Measurements from ENCODE around the gene CPTP. TPM values are rescaled to one million over a fixed set of nuclear protein-coding genes. Genes with fewer than 3 reads are reported as not detected.

The CPTP gene
- total and polyA plus RNA-seq, 2 of the 13 experiments (the other 11 are each of a cell fraction or from before 2014, with no cell fraction given), result 5.5 to 9.3 TPM

GRCh38 chr1:1308756-1309250 lies 15.8 kb upstream of the CPTP start (continued):
- TF ChIP-seq REL (CRISPR knock-in tag; conservative IDR thresholded peaks at IDR 0.05) (no peak), ZNF331 (CRISPR knock-in tag; IDR thresholded peaks at IDR 0.05) (no peak), KAT7 (CRISPR knock-in tag; IDR thresholded peaks at IDR 0.05; ENCODE audit: borderline replicate concordance) (peak; percentile 72), ZNF710 (CRISPR knock-in tag; IDR thresholded peaks at IDR 0.05; ENCODE audit: borderline replicate concordance) (0 out of 2 replicates have a peak, but pooled peaks have one; percentile 13), CREB1 (IDR thresholded peaks at IDR 0.05) (no peak), CREB1 (CRISPR knock-in tag; IDR thresholded peaks at IDR 0.05) (no peak), ZNF777 (CRISPR knock-in tag; IDR thresholded peaks at IDR 0.05) (peak; percentile 74; the same call in 1 of the 2 replicates), ZNF740 (CRISPR knock-in tag; IDR thresholded peaks at IDR 0.05) (0 out of 2 replicates have a peak, but pooled peaks have one; percentile 0), ZNF232 (CRISPR knock-in tag; IDR thresholded peaks at IDR 0.05; ENCODE audit: borderline replicate concordance) (0 out of 2 replicates have a peak, but pooled peaks have one; percentile 28), ZNF180 (CRISPR knock-in tag; IDR thresholded peaks at IDR 0.05; ENCODE audit: borderline replicate concordance, low read depth) (no peak), TIGD3 (CRISPR knock-in tag; IDR thresholded peaks at IDR 0.05; ENCODE audit: borderline replicate concordance) (no peak), ZBTB14 (CRISPR knock-in tag; IDR thresholded peaks at IDR 0.05) (peak; percentile 18; the same call in 1 of the 2 replicates), MYNN (CRISPR knock-in tag; IDR thresholded peaks at IDR 0.05; ENCODE audit: low read depth) (no peak), GABPB1 (CRISPR knock-in tag; IDR thresholded peaks at IDR 0.05) (peak; percentile 14; the same call in 1 of the 2 replicates), ZHX2 (IDR thresholded peaks at IDR 0.05; ENCODE audit: low read depth) (no peak), ZHX2 (CRISPR knock-in tag; IDR thresholded peaks at IDR 0.05; ENCODE audit: borderline replicate concordance) (no peak)
